Measurements from ENCODE around the gene NBEA. TPM values are rescaled to one million over a fixed set of nuclear protein-coding genes. Genes with fewer than 3 reads are reported as not detected.

NBEA gene
- total RNA-seq, 1 experiment from 2014 or later: 3.3 TPM

GRCh38 chr13:34901572-34901971 is 40.5 kb upstream of the NBEA start:
- Histone ChIP-seq H3K4me3 (ENCODE audit: low read depth in 2 of 2, low read length in 2 of 2) (no peak overlapping the region), H3K27me3 (ENCODE audit: control insufficient read depth, insufficient read depth, low read length) (no peaks in the 10 kb centered on the region), H3K4me1 (ENCODE audit: control insufficient read depth, insufficient read depth, low read length) (no peaks in the 10 kb centered on the region), H3K36me3 (ENCODE audit: control insufficient read depth, insufficient read depth, low read length) (no peaks in the 10 kb centered on the region), H3K9me3 (ENCODE audit: control insufficient read depth, insufficient read depth, low read depth, low read length) (no peaks in the 10 kb centered on the region), H3K27ac (ENCODE audit: low read length) (no peak overlapping the region)
- ATAC-seq (no peak), DNase-seq (ENCODE audit: low read depth, low spot score) (no peak)
- TF ChIP-seq TCF7L2 (IDR thresholded peaks at IDR 0.05; ENCODE audit: low read depth, low read length): no peak
- TF ChIP-seq, protein P1, sequence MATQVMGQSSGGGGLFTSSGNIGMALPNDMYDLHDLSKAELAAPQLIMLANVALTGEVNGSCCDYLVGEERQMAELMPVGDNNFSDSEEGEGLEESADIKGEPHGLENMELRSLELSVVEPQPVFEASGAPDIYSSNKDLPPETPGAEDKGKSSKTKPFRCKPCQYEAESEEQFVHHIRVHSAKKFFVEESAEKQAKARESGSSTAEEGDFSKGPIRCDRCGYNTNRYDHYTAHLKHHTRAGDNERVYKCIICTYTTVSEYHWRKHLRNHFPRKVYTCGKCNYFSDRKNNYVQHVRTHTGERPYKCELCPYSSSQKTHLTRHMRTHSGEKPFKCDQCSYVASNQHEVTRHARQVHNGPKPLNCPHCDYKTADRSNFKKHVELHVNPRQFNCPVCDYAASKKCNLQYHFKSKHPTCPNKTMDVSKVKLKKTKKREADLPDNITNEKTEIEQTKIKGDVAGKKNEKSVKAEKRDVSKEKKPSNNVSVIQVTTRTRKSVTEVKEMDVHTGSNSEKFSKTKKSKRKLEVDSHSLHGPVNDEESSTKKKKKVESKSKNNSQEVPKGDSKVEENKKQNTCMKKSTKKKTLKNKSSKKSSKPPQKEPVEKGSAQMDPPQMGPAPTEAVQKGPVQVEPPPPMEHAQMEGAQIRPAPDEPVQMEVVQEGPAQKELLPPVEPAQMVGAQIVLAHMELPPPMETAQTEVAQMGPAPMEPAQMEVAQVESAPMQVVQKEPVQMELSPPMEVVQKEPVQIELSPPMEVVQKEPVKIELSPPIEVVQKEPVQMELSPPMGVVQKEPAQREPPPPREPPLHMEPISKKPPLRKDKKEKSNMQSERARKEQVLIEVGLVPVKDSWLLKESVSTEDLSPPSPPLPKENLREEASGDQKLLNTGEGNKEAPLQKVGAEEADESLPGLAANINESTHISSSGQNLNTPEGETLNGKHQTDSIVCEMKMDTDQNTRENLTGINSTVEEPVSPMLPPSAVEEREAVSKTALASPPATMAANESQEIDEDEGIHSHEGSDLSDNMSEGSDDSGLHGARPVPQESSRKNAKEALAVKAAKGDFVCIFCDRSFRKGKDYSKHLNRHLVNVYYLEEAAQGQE (IDR thresholded peaks at IDR 0.05; ENCODE audit: insufficient read depth in 1 of 2, low read depth in 2 of 2, low read length in 1 of 2): no peak
- TF ChIP-seq POLR2AphosphoS5 (IDR thresholded peaks at IDR 0.05; ENCODE audit: low read depth, low read length): no peak
- TF ChIP-seq SIN3A (IDR thresholded peaks at IDR 0.05; ENCODE audit: borderline replicate concordance, insufficient read depth, low read depth, low read length): no peak
- TF ChIP-seq CTCF (IDR thresholded peaks at IDR 0.05): no peak
- BruUV-seq (replicated peaks): no TSS peak
- CTCF ChIA-PET: no interaction called here
- in situ Hi-C loops (cut with HindIII; ENCODE audit: low pct_unique_long_range_greater_than_20kb, low sequenced_read_pairs) (no loop called here), intact Hi-C loops (cut with micrococcal nuclease; ENCODE audit: unreplicated experiment) (no loop called here)
- POLR2A ChIA-PET: no interaction called here

- DNase-seq (ENCODE audit: low read depth, low spot score): no peak
- H3K4me1 ChIP-seq (ENCODE audit: control insufficient read depth, insufficient read depth, low read length): no peaks in the 10 kb centered on the region
- TF ChIP-seq POLR2AphosphoS5 (IDR thresholded peaks at IDR 0.05; ENCODE audit: low read depth, low read length): no peak
- no peak for TF ChIP-seq TCF7L2 (IDR thresholded peaks at IDR 0.05; ENCODE audit: low read depth, low read length)
- TF ChIP-seq CTCF (IDR thresholded peaks at IDR 0.05): no peak
- TF ChIP-seq, protein P1 (IDR thresholded peaks at IDR 0.05; ENCODE audit: insufficient read depth in 1 of 2, low read depth in 2 of 2, low read length in 1 of 2): no peak
- no peak for TF ChIP-seq SIN3A (IDR thresholded peaks at IDR 0.05; ENCODE audit: borderline replicate concordance, insufficient read depth, low read depth, low read length)
- no peaks in the 10 kb centered on the region for H3K36me3 ChIP-seq (ENCODE audit: control insufficient read depth, insufficient read depth, low read length)
- intact Hi-C loops (cut with micrococcal nuclease; ENCODE audit: unreplicated experiment): no loop called here
- no TSS peak for BruUV-seq (replicated peaks)
- no peak overlapping the region for H3K27ac ChIP-seq (ENCODE audit: low read length)
- POLR2A ChIA-PET: no interaction called here
- CTCF ChIA-PET: no interaction called here
- H3K4me3 ChIP-seq (ENCODE audit: low read depth in 2 of 2, low read length in 2 of 2): no peak overlapping the region
- no peak for ATAC-seq
- no peaks in the 10 kb centered on the region for H3K27me3 ChIP-seq (ENCODE audit: control insufficient read depth, insufficient read depth, low read length)
- H3K9me3 ChIP-seq (ENCODE audit: control insufficient read depth, insufficient read depth, low read depth, low read length): no peaks in the 10 kb centered on the region
- in situ Hi-C loops (cut with HindIII; ENCODE audit: low pct_unique_long_range_greater_than_20kb, low sequenced_read_pairs): no loop called here
These were observed 30.9 kb upstream of the NBEA start for GRCh38 chr13:34911159-34911558.
